ENCODE results near the gene BDH1. TPM values are rescaled to one million over a fixed set of nuclear protein-coding genes. Genes with fewer than 3 reads are reported as not detected.

Gene BDH1
- total and polyA plus RNA-seq, 7 donors: 2.3 to 138 (median 16.8) TPM

GRCh38 chr3:197487911-197488391, 67.8 kb downstream of the BDH1 start:
- Histone ChIP-seq H3K27ac (no peak overlapping the region), H3K27me3 (no peaks in the 10 kb centered on the region), H3K9me3 (no peaks in the 10 kb centered on the region), H3K4me3 (no peak overlapping the region), H3K36me3 (no peaks in the 10 kb centered on the region), H3K4me1 (no peaks in the 10 kb centered on the region)
- intact Hi-C loops (cut with DNase I): no loop called here
- TF ChIP-seq EP300 (IDR thresholded peaks at IDR 0.05): no peak
- no peak for TF ChIP-seq CTCF (IDR thresholded peaks at IDR 0.05)
- no peak for TF ChIP-seq POLR2AphosphoS5 (IDR thresholded peaks at IDR 0.05)
- TF ChIP-seq POLR2A (IDR thresholded peaks at IDR 0.05): no peak
- DNase-seq: no peak
- 66 to 82% methylated on average over 8 of the region's 8 CpGs for WGBS, 2 donors

GRCh38 chr3:197486861-197487260, 68.9 kb downstream of the BDH1 start:
- DNase-seq: no peak
- Histone ChIP-seq H3K27me3 (no peaks in the 10 kb centered on the region), H3K36me3 (no peaks in the 10 kb centered on the region), H3K4me1 (no peaks in the 10 kb centered on the region), H3K27ac (no peak overlapping the region), H3K4me3 (no peak overlapping the region), H3K9me3 (no peaks in the 10 kb centered on the region)
- TF ChIP-seq EP300 (IDR thresholded peaks at IDR 0.05) (no peak), POLR2A (IDR thresholded peaks at IDR 0.05) (no peak), CTCF (IDR thresholded peaks at IDR 0.05) (no peak), POLR2AphosphoS5 (IDR thresholded peaks at IDR 0.05) (no peak)
- 44 to 93% methylated on average over 1 of the region's 1 CpG for WGBS, 2 donors
- intact Hi-C loops (cut with DNase I): no loop called here

GRCh38 chr3:197485143-197485542, 70.6 kb downstream of the BDH1 start:
- H3K9me3 ChIP-seq: no peaks in the 10 kb centered on the region
- H3K36me3 ChIP-seq: no peaks in the 10 kb centered on the region
- no peak overlapping the region for H3K27ac ChIP-seq
- no peak for DNase-seq
- H3K4me3 ChIP-seq: no peak overlapping the region
- no peaks in the 10 kb centered on the region for H3K4me1 ChIP-seq
- no peak for TF ChIP-seq POLR2A (IDR thresholded peaks at IDR 0.05)
- no peak for TF ChIP-seq POLR2AphosphoS5 (IDR thresholded peaks at IDR 0.05)
- TF ChIP-seq CTCF (IDR thresholded peaks at IDR 0.05): no peak
- no peak for TF ChIP-seq EP300 (IDR thresholded peaks at IDR 0.05)
- H3K27me3 ChIP-seq: no peaks in the 10 kb centered on the region
- 85 to 92% methylated on average over 5 of the region's 5 CpGs for WGBS, 2 donors
- intact Hi-C loops (cut with DNase I): no loop called here

GRCh38 chr3:197484204-197484901, 71.4 kb downstream of the BDH1 start:
- Histone ChIP-seq H3K4me1 (no peaks in the 10 kb centered on the region), H3K36me3 (no peaks in the 10 kb centered on the region), H3K9me3 (no peaks in the 10 kb centered on the region), H3K27me3 (no peaks in the 10 kb centered on the region), H3K27ac (no peak overlapping the region), H3K4me3 (no peak overlapping the region)
- DNase-seq: no peak
- WGBS, 2 donors: 91% methylated on average over 12 of the region's 12 CpGs
- intact Hi-C loops (cut with DNase I): no loop called here
- TF ChIP-seq POLR2AphosphoS5 (IDR thresholded peaks at IDR 0.05): no peak
- no peak for TF ChIP-seq CTCF (IDR thresholded peaks at IDR 0.05)
- TF ChIP-seq EP300 (IDR thresholded peaks at IDR 0.05): no peak
- TF ChIP-seq POLR2A (IDR thresholded peaks at IDR 0.05): no peak

GRCh38 chr3:197482001-197482400, 73.8 kb downstream of the BDH1 start:
- intact Hi-C loops (cut with DNase I): no loop called here
- H3K27me3 ChIP-seq: no peaks in the 10 kb centered on the region

More at GRCh38 chr3:197482001-197482400, 73.8 kb downstream of the BDH1 start:
- Histone ChIP-seq H3K4me1 (no peaks in the 10 kb centered on the region), H3K4me3 (no peak overlapping the region), H3K9me3 (no peaks in the 10 kb centered on the region), H3K36me3 (no peaks in the 10 kb centered on the region), H3K27ac (no peak overlapping the region)
- TF ChIP-seq CTCF (IDR thresholded peaks at IDR 0.05) (no peak), EP300 (IDR thresholded peaks at IDR 0.05) (no peak), POLR2A (IDR thresholded peaks at IDR 0.05) (no peak), POLR2AphosphoS5 (IDR thresholded peaks at IDR 0.05) (no peak)
- DNase-seq: no peak
- WGBS, 2 donors: 79 to 87% methylated on average over 4 of the region's 4 CpGs
